Measurements from ENCODE around the gene CLTC. TPM values are rescaled to one million over a fixed set of nuclear protein-coding genes. Genes with fewer than 3 reads are reported as not detected.

The CLTC gene
- total and polyA plus RNA-seq, 10 of the 15 experiments (the other 5 are each of a cell fraction or from before 2014, with no cell fraction given), result 77.5 to 188 (median 129) TPM

DNA sequence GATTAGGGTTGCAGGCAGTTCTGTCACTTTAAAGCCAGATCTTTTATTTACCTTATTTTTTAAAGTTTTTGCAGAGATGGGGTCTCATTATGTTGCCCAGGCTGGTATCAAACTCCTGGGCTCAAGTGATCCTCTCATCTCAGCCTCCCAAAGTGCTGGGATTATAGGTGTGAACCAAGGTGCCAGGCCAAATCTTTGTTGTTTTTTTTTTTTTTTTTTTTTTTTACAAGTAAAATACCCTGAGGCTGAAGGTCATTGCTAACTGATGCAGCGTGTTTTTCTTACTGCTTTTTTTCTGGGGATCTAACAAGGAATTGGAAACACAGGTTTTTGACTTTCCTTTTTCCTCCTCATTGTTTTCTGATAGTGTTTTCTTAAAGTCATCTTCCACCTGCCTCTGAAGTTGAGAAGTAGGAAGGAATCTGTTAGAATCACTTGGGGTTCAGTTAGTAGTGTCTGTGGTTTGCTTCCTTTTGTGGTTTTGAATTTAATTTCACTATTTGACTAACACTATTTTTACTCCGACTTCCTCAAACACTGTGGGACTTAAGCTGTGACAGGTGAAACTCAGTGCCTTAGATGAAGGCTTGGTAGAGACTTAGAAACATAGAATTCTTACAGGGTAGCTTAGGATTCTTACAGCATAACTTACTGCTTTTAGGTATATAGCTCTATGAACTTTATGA lies 22.2 kb downstream of the CLTC start:
- FAIRE-seq (peak; percentile 91), DNase-seq (ENCODE audit: low read depth, low spot score) (peak; percentile 63), ATAC-seq (peak; percentile 93)
- intact Hi-C loops (cut with micrococcal nuclease; ENCODE audit: unreplicated experiment), result no loop called here
- H3K4me1 ChIP-seq (ENCODE audit: control insufficient read depth, insufficient read depth, low read length), result peaks cover 22% of the 10 kb centered on the region
- ChIA-PET POLR2A (interaction anchor here (0.6 to 12.3 kb wide), 5 partner anchors 12 to 116 kb away, joined by 3 to 111 read pairs (median 3); partner anchors contain the start of genes CLTC and DHX40), SMC1A (ENCODE audit: uncharacterized antibody, unreplicated experiment) (interaction anchor here (0.6 to 4.9 kb wide), 13 partner anchors 10 to 369 kb away, joined by 3 to 27 read pairs (median 4); partner anchors contain the start of gene CLTC), CTCF (interaction anchor here (0.6 to 2.7 kb wide), 13 partner anchors 11 to 461 kb away, joined by 3 to 13 read pairs (median 4); partner anchors contain the start of gene CLTC), RAD21 (ENCODE audit: unreplicated experiment) (interaction anchor here (0.9 to 3.8 kb wide), 6 partner anchors 14 to 120 kb away, joined by 3 to 43 read pairs (median 5); partner anchors contain the start of gene CLTC)
- BruUV-seq (replicated peaks), result no TSS peak
- H3K9me3 ChIP-seq (replicated peaks; ENCODE audit: control insufficient read depth, insufficient read depth, low read length), result no peaks in the 10 kb centered on the region
- H4K20me1 ChIP-seq (ENCODE audit: control insufficient read depth, insufficient read depth), result no peaks in the 10 kb centered on the region; the same call in 1 of the 2 replicates
- no peak overlapping the region for H2AFZ ChIP-seq (ENCODE audit: control insufficient read depth, low read depth, low read length)
- H3K27me3 ChIP-seq (replicated peaks in 1 of 2; ENCODE audit: control insufficient read depth in 2 of 2, insufficient read depth in 2 of 2, low read length in 1 of 2), result no peaks in the 10 kb centered on the region
- in situ Hi-C loops (cut with MboI), result no loop called here
- H3K4me3 ChIP-seq, result 0 out of 2 replicates have a peak overlapping the region, but pooled peaks have one; percentile 18
- 0 out of 2 replicates have a peak overlapping the region, but pooled peaks have one; percentile 28 for H3K27ac ChIP-seq (ENCODE audit: control insufficient read depth, insufficient read depth)
- H3K9ac ChIP-seq (ENCODE audit: control insufficient read depth, insufficient read depth, low read length), result no peak overlapping the region
- peaks cover 80% of the 10 kb centered on the region for H3K79me2 ChIP-seq (ENCODE audit: control insufficient read depth, insufficient read depth, low read length)
- 0% methylated on average over 2 of the region's 2 CpGs for WGBS (ENCODE audit: insufficient coverage, insufficient replicate concordance, low lambda C conversion rate, missing lambda C conversion rate)
- peak overlapping the region; percentile 63 for H3K4me2 ChIP-seq (ENCODE audit: control insufficient read depth, insufficient read depth)
- H3K36me3 ChIP-seq (ENCODE audit: control insufficient read depth in 2 of 2, insufficient read depth in 2 of 2, low read length in 1 of 2), result peaks cover 0 to 28% of the 10 kb centered on the region in 2 experiments; a peak in 3 of 4 replicates
- TF ChIP-seq WRNIP1 (IDR thresholded peaks at IDR 0.05; ENCODE audit: borderline replicate concordance, low read depth, low read length), result no peak
- TF ChIP-seq, protein P1, sequence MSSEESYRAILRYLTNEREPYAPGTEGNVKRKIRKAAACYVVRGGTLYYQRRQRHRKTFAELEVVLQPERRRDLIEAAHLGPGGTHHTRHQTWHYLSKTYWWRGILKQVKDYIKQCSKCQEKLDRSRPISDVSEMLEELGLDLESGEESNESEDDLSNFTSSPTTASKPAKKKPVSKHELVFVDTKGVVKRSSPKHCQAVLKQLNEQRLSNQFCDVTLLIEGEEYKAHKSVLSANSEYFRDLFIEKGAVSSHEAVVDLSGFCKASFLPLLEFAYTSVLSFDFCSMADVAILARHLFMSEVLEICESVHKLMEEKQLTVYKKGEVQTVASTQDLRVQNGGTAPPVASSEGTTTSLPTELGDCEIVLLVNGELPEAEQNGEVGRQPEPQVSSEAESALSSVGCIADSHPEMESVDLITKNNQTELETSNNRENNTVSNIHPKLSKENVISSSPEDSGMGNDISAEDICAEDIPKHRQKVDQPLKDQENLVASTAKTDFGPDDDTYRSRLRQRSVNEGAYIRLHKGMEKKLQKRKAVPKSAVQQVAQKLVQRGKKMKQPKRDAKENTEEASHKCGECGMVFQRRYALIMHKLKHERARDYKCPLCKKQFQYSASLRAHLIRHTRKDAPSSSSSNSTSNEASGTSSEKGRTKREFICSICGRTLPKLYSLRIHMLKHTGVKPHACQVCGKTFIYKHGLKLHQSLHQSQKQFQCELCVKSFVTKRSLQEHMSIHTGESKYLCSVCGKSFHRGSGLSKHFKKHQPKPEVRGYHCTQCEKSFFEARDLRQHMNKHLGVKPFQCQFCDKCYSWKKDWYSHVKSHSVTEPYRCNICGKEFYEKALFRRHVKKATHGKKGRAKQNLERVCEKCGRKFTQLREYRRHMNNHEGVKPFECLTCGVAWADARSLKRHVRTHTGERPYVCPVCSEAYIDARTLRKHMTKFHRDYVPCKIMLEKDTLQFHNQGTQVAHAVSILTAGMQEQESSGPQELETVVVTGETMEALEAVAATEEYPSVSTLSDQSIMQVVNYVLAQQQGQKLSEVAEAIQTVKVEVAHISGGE (CRISPR knock-in tag; IDR thresholded peaks at IDR 0.05), result no peak
- TF ChIP-seq, protein P2, sequence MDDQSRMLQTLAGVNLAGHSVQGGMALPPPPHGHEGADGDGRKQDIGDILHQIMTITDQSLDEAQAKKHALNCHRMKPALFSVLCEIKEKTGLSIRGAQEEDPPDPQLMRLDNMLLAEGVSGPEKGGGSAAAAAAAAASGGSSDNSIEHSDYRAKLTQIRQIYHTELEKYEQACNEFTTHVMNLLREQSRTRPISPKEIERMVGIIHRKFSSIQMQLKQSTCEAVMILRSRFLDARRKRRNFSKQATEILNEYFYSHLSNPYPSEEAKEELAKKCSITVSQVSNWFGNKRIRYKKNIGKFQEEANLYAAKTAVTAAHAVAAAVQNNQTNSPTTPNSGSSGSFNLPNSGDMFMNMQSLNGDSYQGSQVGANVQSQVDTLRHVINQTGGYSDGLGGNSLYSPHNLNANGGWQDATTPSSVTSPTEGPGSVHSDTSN (IDR thresholded peaks at IDR 0.05; ENCODE audit: insufficient replicate concordance, low read depth, low read length), result no peak
- TF ChIP-seq, protein P3, sequence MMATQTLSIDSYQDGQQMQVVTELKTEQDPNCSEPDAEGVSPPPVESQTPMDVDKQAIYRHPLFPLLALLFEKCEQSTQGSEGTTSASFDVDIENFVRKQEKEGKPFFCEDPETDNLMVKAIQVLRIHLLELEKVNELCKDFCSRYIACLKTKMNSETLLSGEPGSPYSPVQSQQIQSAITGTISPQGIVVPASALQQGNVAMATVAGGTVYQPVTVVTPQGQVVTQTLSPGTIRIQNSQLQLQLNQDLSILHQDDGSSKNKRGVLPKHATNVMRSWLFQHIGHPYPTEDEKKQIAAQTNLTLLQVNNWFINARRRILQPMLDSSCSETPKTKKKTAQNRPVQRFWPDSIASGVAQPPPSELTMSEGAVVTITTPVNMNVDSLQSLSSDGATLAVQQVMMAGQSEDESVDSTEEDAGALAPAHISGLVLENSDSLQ (IDR thresholded peaks at IDR 0.05), result peak; percentile 59
- TF ChIP-seq, protein P4, sequence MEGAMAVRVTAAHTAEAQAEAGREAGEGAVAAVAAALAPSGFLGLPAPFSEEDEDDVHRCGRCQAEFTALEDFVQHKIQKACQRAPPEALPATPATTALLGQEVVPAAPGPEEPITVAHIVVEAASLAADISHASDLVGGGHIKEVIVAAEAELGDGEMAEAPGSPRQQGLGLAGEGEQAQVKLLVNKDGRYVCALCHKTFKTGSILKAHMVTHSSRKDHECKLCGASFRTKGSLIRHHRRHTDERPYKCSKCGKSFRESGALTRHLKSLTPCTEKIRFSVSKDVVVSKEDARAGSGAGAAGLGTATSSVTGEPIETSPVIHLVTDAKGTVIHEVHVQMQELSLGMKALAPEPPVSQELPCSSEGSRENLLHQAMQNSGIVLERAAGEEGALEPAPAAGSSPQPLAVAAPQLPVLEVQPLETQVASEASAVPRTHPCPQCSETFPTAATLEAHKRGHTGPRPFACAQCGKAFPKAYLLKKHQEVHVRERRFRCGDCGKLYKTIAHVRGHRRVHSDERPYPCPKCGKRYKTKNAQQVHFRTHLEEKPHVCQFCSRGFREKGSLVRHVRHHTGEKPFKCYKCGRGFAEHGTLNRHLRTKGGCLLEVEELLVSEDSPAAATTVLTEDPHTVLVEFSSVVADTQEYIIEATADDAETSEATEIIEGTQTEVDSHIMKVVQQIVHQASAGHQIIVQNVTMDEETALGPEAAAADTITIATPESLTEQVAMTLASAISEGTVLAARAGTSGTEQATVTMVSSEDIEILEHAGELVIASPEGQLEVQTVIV (IDR thresholded peaks at IDR 0.05; ENCODE audit: borderline replicate concordance, partially characterized antibody), result no peak
- TF ChIP-seq ASH2L (IDR thresholded peaks at IDR 0.05; ENCODE audit: borderline replicate concordance, low read depth), result no peak
- no peak for TF ChIP-seq SRF (IDR thresholded peaks at IDR 0.05; ENCODE audit: low read depth in 2 of 2, low read length in 2 of 2)
- TF ChIP-seq NBN (IDR thresholded peaks at IDR 0.05), result no peak
- TF ChIP-seq NR2C2 (IDR thresholded peaks at IDR 0.05; ENCODE audit: borderline replicate concordance, control insufficient read depth, insufficient read length, low read depth), result no peak
- peak; percentile 99 for TF ChIP-seq RUNX3 (IDR thresholded peaks at IDR 0.05; ENCODE audit: low read length)
- TF ChIP-seq, protein P5, sequence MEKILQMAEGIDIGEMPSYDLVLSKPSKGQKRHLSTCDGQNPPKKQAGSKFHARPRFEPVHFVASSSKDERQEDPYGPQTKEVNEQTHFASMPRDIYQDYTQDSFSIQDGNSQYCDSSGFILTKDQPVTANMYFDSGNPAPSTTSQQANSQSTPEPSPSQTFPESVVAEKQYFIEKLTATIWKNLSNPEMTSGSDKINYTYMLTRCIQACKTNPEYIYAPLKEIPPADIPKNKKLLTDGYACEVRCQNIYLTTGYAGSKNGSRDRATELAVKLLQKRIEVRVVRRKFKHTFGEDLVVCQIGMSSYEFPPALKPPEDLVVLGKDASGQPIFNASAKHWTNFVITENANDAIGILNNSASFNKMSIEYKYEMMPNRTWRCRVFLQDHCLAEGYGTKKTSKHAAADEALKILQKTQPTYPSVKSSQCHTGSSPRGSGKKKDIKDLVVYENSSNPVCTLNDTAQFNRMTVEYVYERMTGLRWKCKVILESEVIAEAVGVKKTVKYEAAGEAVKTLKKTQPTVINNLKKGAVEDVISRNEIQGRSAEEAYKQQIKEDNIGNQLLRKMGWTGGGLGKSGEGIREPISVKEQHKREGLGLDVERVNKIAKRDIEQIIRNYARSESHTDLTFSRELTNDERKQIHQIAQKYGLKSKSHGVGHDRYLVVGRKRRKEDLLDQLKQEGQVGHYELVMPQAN (conservative IDR thresholded peaks at IDR 0.05), result no peak
